ENCODE data around the gene CES4A. TPM values are rescaled to one million over a fixed set of nuclear protein-coding genes. Genes with fewer than 3 reads are reported as not detected.
"Not testable (repeated sequence)": the region's sequence is repeated elsewhere in the genome, so short reads cannot be mapped to it uniquely, and the experiment has no call there.

Gene CES4A
- total RNA-seq, 2 experiments from 2014 or later, result 8.1 to 11.7 TPM

DNA sequence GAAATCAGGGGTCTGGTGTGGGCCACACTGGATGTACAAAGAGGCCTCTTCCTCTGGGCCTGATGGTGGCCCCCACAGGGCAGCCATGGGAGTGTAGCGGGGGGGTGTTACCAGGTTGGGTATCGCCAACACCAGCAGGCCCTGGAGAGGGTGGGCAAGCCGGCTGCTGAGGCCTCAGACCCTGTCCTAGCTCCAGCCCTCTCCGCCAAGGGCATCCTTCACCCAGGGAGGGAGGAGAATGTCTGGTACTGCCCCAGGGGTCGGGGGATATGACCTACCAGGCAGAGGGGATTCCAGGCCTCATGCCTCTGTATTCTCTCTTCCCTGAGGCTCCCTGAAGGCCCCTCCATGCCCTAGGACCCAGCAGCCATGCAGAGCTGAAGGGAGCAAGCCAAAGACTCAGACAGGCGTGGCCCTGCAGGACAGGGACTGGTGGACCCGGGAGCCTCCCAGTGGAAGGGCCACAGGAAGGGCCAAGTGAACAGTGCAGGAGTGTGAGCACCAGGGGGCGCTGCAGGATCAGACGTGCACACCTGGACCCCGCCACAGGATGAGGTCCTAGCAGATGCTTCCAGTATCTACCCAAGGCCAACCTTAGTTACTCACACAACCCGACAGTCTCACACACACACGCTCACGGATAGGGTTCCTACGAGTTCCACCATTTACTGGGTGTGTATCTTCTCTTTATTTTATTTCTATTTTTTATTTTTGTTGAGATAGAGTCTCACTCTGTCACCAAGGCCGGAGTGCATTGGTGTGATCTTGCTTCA lies 10.9 kb upstream of the CES4A start:
- peak; percentile 99 for ATAC-seq
- Mint-ChIP-seq H3K4me3 (no peak overlapping the region), H3K27ac (peak overlapping the region; percentile 75)

DNA sequence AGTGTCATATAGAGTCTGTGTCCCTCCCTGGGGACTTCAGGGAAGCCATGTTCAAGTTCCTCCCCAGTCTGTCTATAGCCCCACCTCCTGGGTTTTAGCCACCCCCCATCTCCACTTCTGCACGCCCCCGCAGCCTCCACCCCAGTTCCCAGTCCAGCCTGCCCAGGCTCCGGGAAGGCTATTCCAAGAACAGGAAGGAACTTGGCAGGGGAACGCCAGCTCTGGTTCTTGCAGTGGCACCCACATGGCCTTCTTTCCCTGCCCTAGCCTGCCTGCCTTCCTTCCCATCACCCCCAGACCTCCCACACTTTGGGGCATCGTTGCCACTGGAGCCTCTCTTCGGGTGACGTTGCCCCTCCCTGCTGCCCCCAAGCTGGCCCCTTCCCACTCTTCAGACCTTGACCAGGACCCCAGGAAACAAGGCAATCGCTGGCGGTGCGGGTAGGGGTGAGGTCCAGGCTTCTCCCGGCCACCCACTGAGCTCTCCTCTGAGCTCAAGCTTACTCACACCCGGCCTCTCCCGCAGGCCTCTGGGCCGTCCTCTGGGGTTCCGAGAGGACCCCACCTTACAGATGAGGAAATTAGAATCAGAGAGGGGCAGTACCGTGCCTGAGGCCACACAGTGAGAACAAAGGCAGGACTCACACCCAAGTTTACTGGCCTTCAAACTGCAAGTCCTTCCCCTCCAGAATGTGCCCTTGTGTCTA lies 9.2 kb upstream of the CES4A start:
- no peaks in the 10 kb centered on the region for H3K27me3 Mint-ChIP-seq
- CTCF ChIA-PET, result interaction anchor here (0.8 to 10.5 kb wide), 17 partner anchors 12 to 206 kb away, joined by 3 to 86 read pairs (median 6); partner anchors contain the start of genes CBFB, CES3, FBXL8 and TRADD
- H3K36me3 Mint-ChIP-seq, result peaks cover 6% of the 10 kb centered on the region
- peaks cover 71% of the 10 kb centered on the region for H3K4me1 Mint-ChIP-seq
- DNase-seq, result no peak
- H3K9me3 Mint-ChIP-seq (ENCODE audit: low read depth), result no peaks in the 10 kb centered on the region
- ATAC-seq, result no peak
- no peak overlapping the region for H3K27ac Mint-ChIP-seq
- no peak overlapping the region for H3K4me3 Mint-ChIP-seq

More for the DNA sequence above, 10.9 kb upstream of the CES4A start:
- DNase-seq, result peak; percentile 93
- Mint-ChIP-seq H3K27me3 (no peaks in the 10 kb centered on the region), H3K36me3 (peaks cover 2% of the 10 kb centered on the region), H3K9me3 (ENCODE audit: low read depth) (no peaks in the 10 kb centered on the region), H3K4me1 (peaks cover 57% of the 10 kb centered on the region)
- CTCF ChIA-PET, result interaction anchor here (0.7 to 10.5 kb wide), 29 partner anchors 11 to 208 kb away, joined by 3 to 86 read pairs (median 5); partner anchors contain the start of genes CBFB, CES3, CES4A and FBXL8

DNA sequence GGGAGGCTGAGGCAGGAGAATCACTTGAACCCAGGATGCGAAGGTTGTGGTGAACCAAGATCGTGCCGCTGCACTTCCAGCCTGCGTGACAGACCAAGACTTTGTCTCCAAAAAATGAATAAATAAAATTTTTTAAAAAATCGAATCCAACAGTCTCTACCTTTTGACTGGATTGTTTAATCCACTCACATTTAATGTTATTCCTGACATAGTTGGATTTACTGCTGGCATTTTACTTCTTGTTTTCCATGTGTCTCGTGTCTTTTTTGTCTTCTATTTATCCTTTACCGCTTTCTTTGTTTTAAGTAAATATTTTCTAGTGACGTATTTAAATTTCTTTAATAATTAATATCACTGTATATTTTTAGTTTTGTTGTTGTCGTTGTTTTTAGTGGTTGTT lies 5.4 kb upstream of the CES4A start:
- no peak for DNase-seq
- Mint-ChIP-seq H3K4me3 (no peak overlapping the region), H3K4me1 (peaks cover 72% of the 10 kb centered on the region), H3K36me3 (peaks cover 14% of the 10 kb centered on the region), H3K9me3 (ENCODE audit: low read depth) (no peaks in the 10 kb centered on the region), H3K27me3 (no peaks in the 10 kb centered on the region), H3K27ac (peak overlapping the region; percentile 94)
- ATAC-seq, result no peak
- CTCF ChIA-PET, result interaction anchor here (1.2 to 4.7 kb wide), 11 partner anchors 8 to 202 kb away, joined by 3 to 34 read pairs (median 5); partner anchors contain the start of genes CES3, FBXL8 and TRADD

DNA sequence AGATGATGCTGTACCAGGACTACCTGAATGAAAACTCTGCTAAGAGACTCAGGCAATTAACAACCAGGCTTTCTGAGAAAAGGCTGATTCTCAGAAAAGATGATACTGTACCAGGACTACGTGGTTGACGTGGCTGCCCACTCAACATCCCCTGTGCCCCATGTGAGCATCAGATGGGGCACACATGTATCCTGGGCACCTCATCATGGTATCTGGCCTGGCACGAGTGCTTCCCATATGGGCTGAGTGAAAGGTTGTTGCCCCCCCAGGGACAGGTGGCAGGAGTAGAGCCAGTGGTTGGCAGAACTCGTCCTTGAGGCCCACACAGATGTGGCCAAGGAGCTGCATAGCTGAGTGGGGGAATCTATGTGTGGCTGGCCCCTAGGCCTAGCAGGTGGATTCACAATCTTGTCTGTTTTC lies 3.5 kb upstream of the CES4A start:
- Mint-ChIP-seq H3K4me3 (no peak overlapping the region), H3K4me1 (peaks cover 65% of the 10 kb centered on the region), H3K36me3 (peaks cover 15% of the 10 kb centered on the region), H3K27ac (peak overlapping the region; percentile 94), H3K9me3 (ENCODE audit: low read depth) (no peaks in the 10 kb centered on the region), H3K27me3 (no peaks in the 10 kb centered on the region)
- DNase-seq, result peak; percentile 87
- peak; percentile 87 for ATAC-seq
- CTCF ChIA-PET, result interaction anchor here (0.9 to 4.7 kb wide), 11 partner anchors 10 to 200 kb away, joined by 3 to 34 read pairs (median 6); partner anchors contain the start of genes FBXL8, PHAF1 and TRADD

DNA sequence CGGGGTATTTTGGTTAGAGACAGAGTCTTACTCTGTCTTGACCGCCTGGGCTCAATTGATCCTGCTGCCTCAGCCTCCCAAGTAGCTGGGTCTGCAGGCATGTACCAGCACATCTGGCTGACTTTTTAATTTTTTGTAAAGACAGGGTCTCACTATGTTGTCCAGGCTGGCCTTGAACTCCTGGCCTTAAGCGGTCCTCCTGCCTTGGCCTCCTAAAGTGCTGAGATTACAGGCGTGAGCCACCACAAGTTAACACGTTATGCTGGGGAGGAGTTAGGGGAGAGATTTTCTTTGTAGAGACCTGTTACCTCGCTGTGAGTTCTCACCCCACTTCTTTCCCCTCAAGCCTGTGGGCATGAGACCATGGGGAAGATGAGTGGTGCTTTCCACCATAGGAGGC lies 1.8 kb upstream of the CES4A start:
- H3K4me1 Mint-ChIP-seq, result peaks cover 57% of the 10 kb centered on the region
- ATAC-seq, result no peak

DNA sequence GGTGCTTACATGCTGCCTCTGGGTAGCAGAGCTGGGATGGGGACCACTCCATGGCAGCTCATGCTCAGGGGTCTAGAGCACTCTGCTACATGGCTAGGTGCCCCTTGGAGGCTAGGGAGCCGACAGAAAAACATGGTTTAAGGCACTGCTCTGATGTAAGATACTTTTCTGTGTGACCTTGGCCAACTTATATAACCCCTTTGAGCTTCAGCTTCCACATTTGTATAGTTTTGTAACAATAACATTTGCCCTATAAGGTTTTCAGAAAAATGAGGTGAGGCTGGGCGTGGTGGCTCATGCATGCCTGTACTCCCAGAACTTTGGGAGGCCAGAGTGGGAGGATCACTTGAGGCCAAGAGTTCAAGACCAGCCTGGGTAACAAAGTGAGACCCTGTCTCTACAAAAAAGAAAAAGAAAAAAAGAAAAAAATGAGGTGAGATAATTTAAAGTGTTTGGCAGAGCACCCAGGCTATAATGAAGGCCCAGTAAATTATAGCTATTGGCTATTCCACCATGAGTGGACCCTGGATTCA lies 3.2 kb downstream of the CES4A start:
- CTCF ChIA-PET, result interaction anchor here (1.2 to 1.6 kb wide), 5 partner anchors 13 to 164 kb away, joined by 3 to 7 read pairs (median 3); no protein-coding TSS in a partner anchor
- Mint-ChIP-seq H3K27me3 (no peaks in the 10 kb centered on the region), H3K36me3 (peaks cover 7% of the 10 kb centered on the region), H3K4me1 (peaks cover 17% of the 10 kb centered on the region), H3K27ac (no peak overlapping the region), H3K9me3 (ENCODE audit: low read depth) (no peaks in the 10 kb centered on the region), H3K4me3 (no peak overlapping the region)
- DNase-seq (no peak), ATAC-seq (no peak)

More for the DNA sequence above, 1.8 kb upstream of the CES4A start:
- Mint-ChIP-seq H3K9me3 (ENCODE audit: low read depth) (no peaks in the 10 kb centered on the region), H3K27me3 (no peaks in the 10 kb centered on the region), H3K36me3 (peaks cover 13% of the 10 kb centered on the region), H3K27ac (peak overlapping the region; percentile 94), H3K4me3 (no peak overlapping the region)
- CTCF ChIA-PET, result interaction anchor here (0.8 to 4.7 kb wide), 9 partner anchors 11 to 174 kb away, joined by 3 to 34 read pairs (median 6); partner anchors contain the start of genes FBXL8 and TRADD
- no peak for DNase-seq

DNA sequence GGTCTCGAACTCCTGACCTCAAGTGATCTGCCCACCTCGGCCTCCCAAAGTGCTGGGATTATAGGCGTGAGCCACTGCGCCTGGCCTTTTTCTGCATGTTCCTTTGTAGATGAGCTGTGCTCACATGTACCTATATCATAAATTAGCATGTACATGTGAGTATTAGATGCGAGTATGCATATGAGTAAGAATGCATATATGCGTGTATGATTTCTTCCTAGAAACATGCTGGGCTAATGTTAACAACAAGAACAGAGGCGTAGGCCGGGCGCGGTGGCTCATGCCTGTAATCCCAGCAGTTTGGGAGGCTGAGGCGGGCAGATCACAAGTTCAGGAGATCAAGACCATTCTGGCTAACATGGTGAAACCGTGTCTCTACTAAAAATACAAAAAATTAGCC lies 5.2 kb downstream of the CES4A start:
- not testable (repeated sequence) for H3K9me3 Mint-ChIP-seq (ENCODE audit: low read depth); H3K4me1 Mint-ChIP-seq; H3K27me3 Mint-ChIP-seq; ATAC-seq; DNase-seq; H3K4me3 Mint-ChIP-seq; H3K27ac Mint-ChIP-seq; H3K36me3 Mint-ChIP-seq
- CTCF ChIA-PET, result interaction anchor here (1.0 to 1.3 kb wide), 2 partner anchors 14 to 162 kb away, joined by 3 read pairs; no protein-coding TSS in a partner anchor

DNA sequence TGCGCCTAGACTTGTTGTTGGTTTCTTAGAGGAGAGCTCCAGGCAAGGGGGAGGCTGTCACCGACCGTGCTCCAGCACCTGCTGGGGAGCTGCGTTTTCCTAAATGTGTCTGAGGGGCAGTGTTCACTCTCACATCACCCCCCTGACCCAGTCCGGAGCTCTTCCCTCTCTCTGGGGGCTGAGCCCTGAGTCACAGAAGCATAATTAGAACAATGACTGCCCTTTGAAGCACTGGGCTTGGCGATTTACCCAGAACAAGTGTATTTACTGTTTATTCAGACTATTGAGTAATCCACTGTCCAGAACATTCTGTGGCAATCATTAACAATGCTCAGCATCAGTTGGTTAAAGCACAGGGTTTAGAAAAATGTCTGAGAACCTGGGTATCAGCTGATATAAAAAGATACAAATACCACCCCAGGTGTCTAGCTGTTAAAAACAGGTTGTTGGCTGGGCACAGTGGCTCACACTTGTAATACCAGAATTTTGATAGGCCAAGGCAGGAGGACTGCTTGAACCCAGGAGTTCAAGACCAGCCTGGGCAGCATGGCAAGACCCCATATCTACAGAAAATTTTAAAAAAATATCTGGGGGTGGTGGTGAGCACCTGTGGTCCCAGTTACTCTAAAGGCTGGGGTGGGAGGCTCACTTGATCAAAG lies 8.1 kb downstream of the CES4A start:
- Mint-ChIP-seq H3K9me3 (ENCODE audit: low read depth) (no peaks in the 10 kb centered on the region), H3K27ac (no peak overlapping the region), H3K4me3 (no peak overlapping the region), H3K4me1 (peaks cover 15% of the 10 kb centered on the region), H3K27me3 (no peaks in the 10 kb centered on the region), H3K36me3 (peaks cover 4% of the 10 kb centered on the region)
- no peak for DNase-seq
- CTCF ChIA-PET, result interaction anchor here (1.0 kb wide), 1 partner anchor 17 kb away, joined by 4 read pairs; no protein-coding TSS in a partner anchor
- no peak for ATAC-seq

DNA sequence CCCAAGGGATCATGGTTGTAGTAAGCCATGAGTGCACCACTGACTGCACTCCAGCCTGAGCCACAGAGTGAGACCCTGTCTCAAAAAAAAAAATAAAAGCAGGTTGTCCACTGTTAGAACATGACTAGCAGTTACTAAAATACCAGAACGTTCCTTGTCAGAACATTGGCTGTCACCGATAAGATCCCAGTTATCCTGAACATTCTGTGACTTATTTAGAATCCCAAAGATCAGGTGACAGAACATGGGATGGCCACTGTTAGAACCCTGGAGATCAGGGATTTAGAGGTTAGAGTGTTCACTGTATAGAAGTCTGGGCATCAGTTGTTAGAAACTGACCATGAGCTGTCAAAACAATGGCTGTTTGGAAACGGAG lies 8.6 kb downstream of the CES4A start:
- Mint-ChIP-seq H3K4me1 (peaks cover 20% of the 10 kb centered on the region), H3K27ac (no peak overlapping the region), H3K4me3 (no peak overlapping the region), H3K9me3 (ENCODE audit: low read depth) (no peaks in the 10 kb centered on the region), H3K36me3 (peaks cover 4% of the 10 kb centered on the region), H3K27me3 (no peaks in the 10 kb centered on the region)
- CTCF ChIA-PET, result no interaction called here
- ATAC-seq (no peak), DNase-seq (no peak)

DNA sequence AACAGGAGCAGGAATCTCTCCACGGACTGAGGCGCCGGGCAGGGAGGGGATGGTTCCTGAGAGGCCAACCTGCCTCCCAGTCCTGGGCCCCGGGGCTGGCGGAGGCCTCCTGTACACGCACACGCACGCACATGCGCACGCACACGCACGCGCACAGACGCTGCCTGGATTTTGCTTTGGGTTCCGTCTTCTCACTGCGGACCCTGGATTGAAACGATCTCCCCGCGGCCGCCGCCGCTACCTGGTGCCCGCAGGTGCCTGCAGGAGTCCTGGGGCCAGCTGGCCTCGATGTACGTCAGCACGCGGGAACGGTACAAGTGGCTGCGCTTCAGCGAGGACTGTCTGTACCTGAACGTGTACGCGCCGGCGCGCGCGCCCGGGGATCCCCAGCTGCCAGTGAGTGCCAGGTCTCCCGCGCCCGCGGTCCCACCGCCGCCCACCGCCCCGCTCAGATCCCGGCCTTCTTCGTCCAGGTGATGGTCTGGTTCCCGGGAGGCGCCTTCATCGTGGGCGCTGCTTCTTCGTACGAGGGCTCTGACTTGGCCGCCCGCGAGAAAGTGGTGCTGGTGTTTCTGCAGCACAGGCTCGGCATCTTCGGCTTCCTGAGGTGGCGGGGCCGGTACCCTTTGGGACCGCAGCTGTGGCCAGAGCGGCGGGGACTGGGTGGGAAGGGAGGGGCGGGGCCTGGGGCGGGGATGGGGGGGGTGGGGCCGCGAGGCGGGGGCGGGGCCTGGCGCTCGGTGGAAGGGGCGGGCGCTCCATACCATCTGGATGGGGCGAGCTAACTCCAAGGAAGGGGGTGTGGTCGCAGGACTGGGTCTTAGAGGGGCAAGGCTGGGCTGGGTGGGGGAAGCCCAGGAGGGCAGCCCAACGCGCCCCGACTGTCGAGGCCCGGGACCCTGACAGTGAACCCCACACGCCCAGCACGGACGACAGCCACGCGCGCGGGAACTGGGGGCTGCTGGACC lies 12.3 kb downstream of the CES4A start:
- ATAC-seq (peak; percentile 68), DNase-seq (peak; percentile 71)
- Mint-ChIP-seq H3K9me3 (ENCODE audit: low read depth) (no peaks in the 10 kb centered on the region), H3K4me3 (peak overlapping the region; percentile 71), H3K4me1 (peaks cover 25% of the 10 kb centered on the region), H3K27ac (peak overlapping the region; percentile 72), H3K27me3 (no peaks in the 10 kb centered on the region), H3K36me3 (peaks cover 4% of the 10 kb centered on the region)
- CTCF ChIA-PET, result interaction anchor here (0.9 to 5.8 kb wide), 4 partner anchors 13 to 155 kb away, joined by 3 to 26 read pairs (median 4); no protein-coding TSS in a partner anchor

DNA sequence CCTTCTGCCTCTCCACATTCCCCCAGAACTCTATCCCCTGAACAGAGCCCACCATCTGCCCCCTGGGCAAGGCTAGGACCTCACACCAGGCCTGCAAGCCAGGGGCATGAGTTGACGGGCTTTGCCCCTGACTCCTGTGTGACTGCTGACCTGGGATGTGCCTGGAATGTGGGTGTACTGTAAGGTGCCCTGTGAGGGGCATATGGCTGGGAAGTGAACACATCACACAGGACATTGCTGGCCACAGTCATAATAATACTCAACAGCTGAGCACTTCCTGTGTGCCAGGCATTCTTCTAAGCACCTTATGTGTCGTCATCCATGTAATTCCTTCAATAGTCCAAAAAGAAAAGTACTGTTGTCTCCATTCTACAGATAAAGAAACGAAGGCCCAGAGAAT lies 13.3 kb downstream of the CES4A start:
- peak overlapping the region; percentile 71 for H3K4me3 Mint-ChIP-seq
- no peak for DNase-seq
- H3K4me1 Mint-ChIP-seq, result peaks cover 25% of the 10 kb centered on the region
- no peak for ATAC-seq
- H3K27ac Mint-ChIP-seq, result no peak overlapping the region
- no peaks in the 10 kb centered on the region for H3K9me3 Mint-ChIP-seq (ENCODE audit: low read depth)
- CTCF ChIA-PET, result interaction anchor here (0.9 to 5.8 kb wide), 3 partner anchors 11 to 26 kb away, joined by 3 to 26 read pairs (median 3); no protein-coding TSS in a partner anchor
- H3K27me3 Mint-ChIP-seq, result no peaks in the 10 kb centered on the region
- peaks cover 4% of the 10 kb centered on the region for H3K36me3 Mint-ChIP-seq
